Activated naive CD4-positive, alpha-beta T cell treated with anti-CD3 and anti-CD28 coated beads, Interleukin-2, amount 50 U/mL, for 24 hours (primary cell): ENCODE measurements around the gene AFG3L2.

ENCODE experiments used
- H3K27ac Mint-ChIP-seq: one replicate; pipeline ENCODE4 v1.8.0; 2021; ENCODE audit warnings: mild to moderate bottlenecking, mixed read lengths
- H3K27me3 Mint-ChIP-seq: one replicate; pipeline ENCODE4 v1.8.0; 2021; ENCODE audit warnings: mixed read lengths
- H3K36me3 Mint-ChIP-seq: one replicate; pipeline ENCODE4 v1.8.0; 2021; ENCODE audit warnings: mixed read lengths
- H3K4me1 Mint-ChIP-seq: one replicate; pipeline ENCODE4 v1.8.0; 2021; ENCODE audit warnings: mixed read lengths
- H3K4me3 Mint-ChIP-seq: one replicate; pipeline ENCODE4 v1.8.0; 2021; ENCODE audit warnings: mild to moderate bottlenecking, mixed read lengths
- H3K9me3 Mint-ChIP-seq: one replicate; pipeline ENCODE4 v1.8.0; 2021; ENCODE audit warnings: mixed read lengths

AFG3L2 gene

GRCh38 chr18:12326711-12327460, 50.1 kb downstream of the AFG3L2 start:
- Mint-ChIP-seq H3K9me3 (no peaks in the 10 kb centered on the region), H3K4me1 (peaks cover 4% of the 10 kb centered on the region), H3K36me3 (peaks cover 15% of the 10 kb centered on the region), H3K27me3 (no peaks in the 10 kb centered on the region), H3K4me3 (no peak overlapping the region), H3K27ac (no peak overlapping the region)

GRCh38 chr18:12325726-12326245, 51.2 kb downstream of the AFG3L2 start:
- H3K27ac Mint-ChIP-seq: no peak overlapping the region
- peaks cover 16% of the 10 kb centered on the region for H3K36me3 Mint-ChIP-seq
- H3K27me3 Mint-ChIP-seq: no peaks in the 10 kb centered on the region
- peaks cover 4% of the 10 kb centered on the region for H3K4me1 Mint-ChIP-seq
- no peak overlapping the region for H3K4me3 Mint-ChIP-seq
- H3K9me3 Mint-ChIP-seq: no peaks in the 10 kb centered on the region

GRCh38 chr18:12324991-12325725, 51.9 kb downstream of the AFG3L2 start:
- Mint-ChIP-seq H3K27me3 (no peaks in the 10 kb centered on the region), H3K36me3 (peaks cover 16% of the 10 kb centered on the region), H3K4me1 (peaks cover 4% of the 10 kb centered on the region), H3K27ac (no peak overlapping the region), H3K9me3 (no peaks in the 10 kb centered on the region), H3K4me3 (no peak overlapping the region)

GRCh38 chr18:12321333-12321732, 55.7 kb downstream of the AFG3L2 start:
- Mint-ChIP-seq H3K27me3 (no peaks in the 10 kb centered on the region), H3K4me1 (no peaks in the 10 kb centered on the region), H3K27ac (no peak overlapping the region), H3K9me3 (no peaks in the 10 kb centered on the region), H3K4me3 (no peak overlapping the region), H3K36me3 (peaks cover 12% of the 10 kb centered on the region)

- no peaks in the 10 kb centered on the region for H3K4me1 Mint-ChIP-seq
- H3K36me3 Mint-ChIP-seq: peaks cover 3% of the 10 kb centered on the region
- H3K27ac Mint-ChIP-seq: no peak overlapping the region
- H3K27me3 Mint-ChIP-seq: no peaks in the 10 kb centered on the region
- H3K4me3 Mint-ChIP-seq: no peak overlapping the region
- H3K9me3 Mint-ChIP-seq: no peaks in the 10 kb centered on the region
Observed at GRCh38 chr18:12318857-12319256, 58.2 kb downstream of the AFG3L2 start.

- no peaks in the 10 kb centered on the region for H3K27me3 Mint-ChIP-seq
- no peak overlapping the region for H3K27ac Mint-ChIP-seq
- no peaks in the 10 kb centered on the region for H3K4me1 Mint-ChIP-seq
- H3K4me3 Mint-ChIP-seq: no peak overlapping the region
- H3K9me3 Mint-ChIP-seq: no peaks in the 10 kb centered on the region
- peaks cover 3% of the 10 kb centered on the region for H3K36me3 Mint-ChIP-seq
Observed at GRCh38 chr18:12318334-12318697, 58.7 kb downstream of the AFG3L2 start.

- no peak overlapping the region for H3K27ac Mint-ChIP-seq
- H3K36me3 Mint-ChIP-seq: peaks cover 3% of the 10 kb centered on the region
- H3K27me3 Mint-ChIP-seq: no peaks in the 10 kb centered on the region
- no peaks in the 10 kb centered on the region for H3K9me3 Mint-ChIP-seq
- H3K4me1 Mint-ChIP-seq: no peaks in the 10 kb centered on the region
- H3K4me3 Mint-ChIP-seq: no peak overlapping the region
Observed at GRCh38 chr18:12317664-12318333, 59.2 kb downstream of the AFG3L2 start.

- Mint-ChIP-seq H3K36me3 (peaks cover 6% of the 10 kb centered on the region), H3K4me1 (no peaks in the 10 kb centered on the region), H3K4me3 (no peak overlapping the region), H3K27ac (no peak overlapping the region), H3K9me3 (peaks cover 5% of the 10 kb centered on the region), H3K27me3 (no peaks in the 10 kb centered on the region)
Observed at GRCh38 chr18:12315911-12316310, 61.1 kb downstream of the AFG3L2 start.

GRCh38 chr18:12315490-12315889, 61.5 kb downstream of the AFG3L2 start:
- H3K4me3 Mint-ChIP-seq: no peak overlapping the region
- peaks cover 8% of the 10 kb centered on the region for H3K36me3 Mint-ChIP-seq
- peaks cover 5% of the 10 kb centered on the region for H3K9me3 Mint-ChIP-seq
- H3K27ac Mint-ChIP-seq: no peak overlapping the region
- H3K4me1 Mint-ChIP-seq: no peaks in the 10 kb centered on the region
- H3K27me3 Mint-ChIP-seq: no peaks in the 10 kb centered on the region

- no peak overlapping the region for H3K27ac Mint-ChIP-seq
- peaks cover 8% of the 10 kb centered on the region for H3K36me3 Mint-ChIP-seq
- H3K4me1 Mint-ChIP-seq: no peaks in the 10 kb centered on the region
- no peak overlapping the region for H3K4me3 Mint-ChIP-seq
- H3K9me3 Mint-ChIP-seq: peaks cover 5% of the 10 kb centered on the region
- peaks cover 1% of the 10 kb centered on the region for H3K27me3 Mint-ChIP-seq
Observed at GRCh38 chr18:12314591-12315305, 62.3 kb downstream of the AFG3L2 start.

GRCh38 chr18:12313530-12314245, 63.3 kb downstream of the AFG3L2 start:
- no peaks in the 10 kb centered on the region for H3K4me1 Mint-ChIP-seq
- peaks cover 6% of the 10 kb centered on the region for H3K27me3 Mint-ChIP-seq
- peaks cover 5% of the 10 kb centered on the region for H3K9me3 Mint-ChIP-seq
- peaks cover 8% of the 10 kb centered on the region for H3K36me3 Mint-ChIP-seq
- no peak overlapping the region for H3K27ac Mint-ChIP-seq
- H3K4me3 Mint-ChIP-seq: no peak overlapping the region

- H3K27me3 Mint-ChIP-seq: peaks cover 6% of the 10 kb centered on the region
- peaks cover 5% of the 10 kb centered on the region for H3K9me3 Mint-ChIP-seq
- H3K36me3 Mint-ChIP-seq: peaks cover 8% of the 10 kb centered on the region
- no peak overlapping the region for H3K27ac Mint-ChIP-seq
- no peak overlapping the region for H3K4me3 Mint-ChIP-seq
- H3K4me1 Mint-ChIP-seq: no peaks in the 10 kb centered on the region
Observed at GRCh38 chr18:12312976-12313375, 64.1 kb downstream of the AFG3L2 start.

GRCh38 chr18:12310762-12311161, 66.3 kb downstream of the AFG3L2 start:
- Mint-ChIP-seq H3K36me3 (peaks cover 8% of the 10 kb centered on the region), H3K4me1 (peaks cover 12% of the 10 kb centered on the region), H3K9me3 (peaks cover 5% of the 10 kb centered on the region), H3K4me3 (peak overlapping the region; percentile 23), H3K27me3 (peaks cover 23% of the 10 kb centered on the region), H3K27ac (no peak overlapping the region)

- Mint-ChIP-seq H3K36me3 (peaks cover 8% of the 10 kb centered on the region), H3K4me3 (no peak overlapping the region), H3K27me3 (peaks cover 30% of the 10 kb centered on the region), H3K9me3 (peaks cover 5% of the 10 kb centered on the region), H3K4me1 (peaks cover 12% of the 10 kb centered on the region), H3K27ac (no peak overlapping the region)
Observed at GRCh38 chr18:12309683-12310198, 67.3 kb downstream of the AFG3L2 start.
